HepG2 (cell line): ENCODE results near the gene SVOP. TPM values are rescaled to one million over a fixed set of nuclear protein-coding genes. Genes with fewer than 3 reads are reported as not detected.

ENCODE experiments used
- ATAC-seq: fragments of 200-7000 bp; cut with Tn5 transposase; 3 replicates; pipeline ENCODE4 v1.9.1; 2020; ENCODE audit warnings: mild to moderate bottlenecking, moderate library complexity
- BruUV-seq: library from RNA; stranded (reverse); fragments of 400-500 nt; replicated peaks from 2 replicates; lab custom pipeline; 2021; lab: Mats Ljungman, UMichigan
- CTCF ChIA-PET: fragments of 300-600 bp; formaldehyde crosslinking; extraction: SDS; loops from one replicate; lab custom pipeline; 2021; ENCODE audit warnings: low total read pairs, inconsistent platforms, low intra/inter-chr PET ratio; lab: Yijun Ruan, JAX
- POLR2A ChIA-PET: fragments of 350-600 bp; sonication (Branson Sonifier 250); formaldehyde crosslinking; loops from one replicate; lab custom pipeline; 2020; ENCODE audit warnings: antibody characterized with exemption, inconsistent platforms; lab: Yijun Ruan, JAX
- DNase-seq: peaks from one replicate; pipeline ENCODE4 v3.0.0-alpha.2; 2015; ENCODE audit warnings: low spot score
- FAIRE-seq: peaks from 3 replicates; lab custom pipeline; 2011; peaks lifted over from hg19 to GRCh38; lab: Jason Lieb, UNC
- H2AFZ ChIP-seq: one replicate; pipeline ENCODE4 v1.6.1; 2011; ENCODE audit warnings: low read length, inconsistent platforms
- H3K27ac ChIP-seq: fragments of 300-600 bp; 3 replicates; pipeline ENCODE4 v1.8.0; 2011; ENCODE audit warnings: mixed run types, mild to moderate bottlenecking, mixed read lengths, low read length, inconsistent platforms; ENCODE audit not compliant: insufficient read depth; ENCODE audit errors: extremely low read length
- H3K27me3 ChIP-seq, 2 experiments: fragments of 200-600 bp in 1 of 2; 2 replicates in 1 of 2; 3 replicates in 1 of 2; pipeline versions ENCODE4 v1.6.0 to v1.8.0; 2011; ENCODE audit warnings: low read length in 2 of 2, mild to moderate bottlenecking in 2 of 2, moderate library complexity in 2 of 2, inconsistent platforms in 1 of 2; ENCODE audit not compliant: insufficient read depth in 2 of 2, control insufficient read depth in 1 of 2
- H3K36me3 ChIP-seq, 2 experiments: fragments of 200-600 bp in 1 of 2; replicated peaks in 1 of 2; 2 replicates in 1 of 2; 3 replicates in 1 of 2; pipeline versions ENCODE4 v1.5.1 to v1.8.0; 2011; ENCODE audit warnings: low read length in 2 of 2, inconsistent platforms in 1 of 2; ENCODE audit not compliant: insufficient read depth in 2 of 2, control insufficient read depth in 1 of 2
- H3K4me1 ChIP-seq: 2 replicates; pipeline ENCODE4 v1.5.1; 2012; ENCODE audit warnings: low read length, inconsistent platforms; ENCODE audit not compliant: insufficient read depth
- H3K4me2 ChIP-seq: 2 replicates; pipeline ENCODE4 v1.6.0; 2011; ENCODE audit warnings: low read depth, low read length, inconsistent platforms
- H3K4me3 ChIP-seq, 3 experiments: fragments of 200-600 bp in 1 of 3; sonication (generic), shearing (Covaris generic) in 1 of 3; replicated peaks in 1 of 3; 2 replicates each; pipeline ENCODE4 v1.5.1; 2011 to 2016; ENCODE audit warnings: low read length in 3 of 3, inconsistent platforms in 2 of 3, low read depth in 2 of 3, mild to moderate bottlenecking in 2 of 3, control low read depth in 1 of 3, mixed read lengths in 1 of 3; ENCODE audit not compliant: insufficient read depth in 1 of 3
- H3K79me2 ChIP-seq: one replicate; pipeline ENCODE4 v1.6.1; 2011; ENCODE audit warnings: low read length, inconsistent platforms; ENCODE audit not compliant: insufficient read depth
- H3K9ac ChIP-seq: 2 replicates; pipeline ENCODE4 v1.6.0; 2011; ENCODE audit warnings: mild to moderate bottlenecking, low read depth, low read length, inconsistent platforms; ENCODE audit not compliant: insufficient read depth
- H3K9me3 ChIP-seq: 2 replicates; pipeline ENCODE4 v1.5.1; 2012; ENCODE audit warnings: mild to moderate bottlenecking, low read length
- H4K20me1 ChIP-seq: 2 replicates; pipeline ENCODE4 v1.6.0; 2011; ENCODE audit warnings: inconsistent platforms, mild to moderate bottlenecking, low read length, moderate library complexity; ENCODE audit not compliant: insufficient read depth
- GATAD2A ChIP-seq: IDR thresholded peaks from 2 replicates; pipeline ENCODE4 v1.6.1; 2016
- HDAC1 ChIP-seq: sonication (generic); formaldehyde crosslinking; IDR thresholded peaks from 2 replicates; pipeline ENCODE4 v1.5.1; 2020; ENCODE audit warnings: mild to moderate bottlenecking, missing genetic modification reagents
- RAD51 ChIP-seq: fragments of 450-650 bp; IDR thresholded peaks from 2 replicates; pipeline ENCODE4 v1.6.1; 2016; ENCODE audit warnings: borderline replicate concordance
- RFX5 ChIP-seq: IDR thresholded peaks from 2 replicates; pipeline ENCODE4 v1.6.1; 2011; ENCODE audit warnings: low read depth, low read length, improper control_type of control experiment
- SRSF9 ChIP-seq: fragments of 200-400 bp; formaldehyde crosslinking; IDR thresholded peaks from 2 replicates; pipeline ENCODE4 v1.6.1; 2018; ENCODE audit warnings: borderline replicate concordance, mild to moderate bottlenecking, low read depth, low read length; ENCODE audit not compliant: insufficient read depth, poor library complexity, severe bottlenecking
- STAG1 ChIP-seq: sonication (generic); formaldehyde crosslinking; IDR thresholded peaks from 2 replicates; pipeline ENCODE4 v1.4.0; 2020; ENCODE audit warnings: missing genetic modification reagents
- STAT5B ChIP-seq: sonication (generic); formaldehyde crosslinking; IDR thresholded peaks from 2 replicates; pipeline ENCODE4 v1.4.0; 2020; ENCODE audit warnings: missing genetic modification reagents
- TEAD3 ChIP-seq: optimal IDR thresholded peaks from 2 replicates; pipeline ENCODE3; 2016; ENCODE audit warnings: borderline replicate concordance
- U2AF1 ChIP-seq: fragments of 200-400 bp; formaldehyde crosslinking; optimal IDR thresholded peaks from 2 replicates; pipeline ENCODE3; 2017; ENCODE audit warnings: mild to moderate bottlenecking, low read depth, low read length
- ZEB1 ChIP-seq: IDR thresholded peaks from 2 replicates; pipeline ENCODE4 v1.6.1; 2012; ENCODE audit warnings: mild to moderate bottlenecking, low read depth, inconsistent platforms; ENCODE audit not compliant: insufficient replicate concordance
- ZNF33A ChIP-seq: sonication (generic); formaldehyde crosslinking; IDR thresholded peaks from 2 replicates; pipeline ENCODE4 v1.5.1; 2020; ENCODE audit warnings: missing genetic modification reagents, mild to moderate bottlenecking, moderate library complexity, borderline replicate concordance
- ZNF383 ChIP-seq: sonication (generic); formaldehyde crosslinking; IDR thresholded peaks from 2 replicates; pipeline ENCODE4 v1.4.0; 2020; ENCODE audit warnings: missing genetic modification reagents, mild to moderate bottlenecking, borderline replicate concordance
- ZNF451 ChIP-seq: sonication (generic); formaldehyde crosslinking; IDR thresholded peaks from 2 replicates; pipeline ENCODE4 v1.5.0; 2020; ENCODE audit warnings: mild to moderate bottlenecking, missing genetic modification reagents
- ZNF619 ChIP-seq: sonication (generic); formaldehyde crosslinking; IDR thresholded peaks from 2 replicates; pipeline ENCODE4 v1.4.0; 2020; ENCODE audit warnings: mild to moderate bottlenecking, missing genetic modification reagents
- WGBS: methylation state at CpG from one replicate; pipeline ENCODE4 v1.1.6; 2017; ENCODE audit warnings: low lambda C conversion rate; 5-methylcytosine and 5-hydroxymethylcytosine counted together
- in situ Hi-C: cut with HindIII; loops from 2 replicates; pipeline ENCODE4 v1.10.0; 2017; ENCODE audit warnings: low pct_unique_long_range_greater_than_20kb; ENCODE audit not compliant: extremely low pct_ligation_motif_present
- intact Hi-C: fragments of 100-400 bp; cut with micrococcal nuclease; formaldehyde crosslinking; loops from one replicate; pipeline ENCODE4 v1.10.0; 2022; ENCODE audit not compliant: unreplicated experiment
- polyA plus RNA-seq, 8 experiments: library from polyadenylated mRNA; depleted of rRNA in 3 of 8; stranded (reverse) in 7 of 8; unstranded in 1 of 8; fragments of >200 nt; fragmentation: Illumina TruSeq in 4 of 8; extraction: Trizol in 4 of 8; gene quantifications; 2 replicates each; pipeline versions ENCODE4 v1.2.1 to v1.2.3, GENCODE V29; 2011 to 2016; ENCODE audit warnings: low read depth in 4 of 8, missing spikeins in 1 of 8, mixed read lengths in 1 of 8; ENCODE audit not compliant: insufficient read depth in 1 of 8
- total RNA-seq, 5 experiments: library from RNA; depleted of rRNA; stranded (reverse); fragments of >200 nt; fragmentation: Illumina TruSeq; extraction: Trizol; gene quantifications; 2 replicates each; pipeline ENCODE4 v1.2.3, GENCODE V29; 2016; ENCODE audit warnings: low read depth in 1 of 5
- TF ChIP-seq, protein P1 (sequence below): sonication (generic); formaldehyde crosslinking; IDR thresholded peaks from 2 replicates; pipeline ENCODE4 v1.5.0; 2020; ENCODE audit warnings: mild to moderate bottlenecking, missing genetic modification reagents
- TF ChIP-seq, protein P2 (sequence below): sonication (generic); formaldehyde crosslinking; IDR thresholded peaks from 2 replicates; pipeline ENCODE4 v1.8.1; 2023; ENCODE audit warnings: mild to moderate bottlenecking, missing genetic modification reagents, borderline replicate concordance
- TF ChIP-seq, protein P3 (sequence below): sonication (generic); formaldehyde crosslinking; IDR thresholded peaks from 2 replicates; pipeline ENCODE4 v1.4.0; 2020; ENCODE audit warnings: mild to moderate bottlenecking, missing genetic modification reagents
- TF ChIP-seq, protein P4 (sequence below): sonication (generic); formaldehyde crosslinking; IDR thresholded peaks from 2 replicates; pipeline ENCODE4 v1.5.0; 2020; ENCODE audit warnings: missing genetic modification reagents

SVOP gene
- total and polyA plus RNA-seq, 2 of the 13 experiments (the other 11 are each of a cell fraction or from before 2014, with no cell fraction given), result not detected

DNA sequence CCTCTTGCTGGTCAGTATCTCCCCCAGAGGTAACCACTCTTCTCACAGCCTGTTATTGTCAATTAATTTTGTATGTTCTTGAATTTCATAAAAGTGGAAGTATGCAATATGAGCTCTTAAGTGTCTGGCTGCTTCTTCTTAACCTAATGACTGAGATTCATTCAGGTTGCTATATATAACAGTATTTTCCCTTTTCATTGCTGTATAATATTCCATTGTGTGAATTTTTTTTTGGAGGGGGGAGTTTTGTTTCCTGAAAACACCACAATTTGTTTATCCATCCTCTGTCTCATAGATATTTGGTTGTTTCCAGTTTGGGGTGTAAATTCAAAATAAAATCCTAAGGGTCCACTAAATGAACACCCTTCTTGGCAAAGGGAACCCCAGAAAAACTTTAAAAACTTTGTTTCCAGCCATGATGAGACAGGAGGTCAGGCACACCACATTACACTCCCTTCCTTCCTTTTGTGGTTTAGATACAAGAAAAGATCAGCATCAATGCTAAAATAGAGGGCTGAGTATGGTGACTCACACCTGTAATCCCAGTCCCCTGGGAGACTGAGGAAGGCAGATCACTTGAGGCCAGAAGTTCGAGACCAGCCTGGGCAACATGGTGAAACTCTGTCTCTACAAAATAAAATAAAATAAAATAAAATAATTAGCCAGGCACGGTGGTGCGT, 145.0 kb downstream of the SVOP start:
- ChIA-PET POLR2A (no interaction called here), CTCF (no interaction called here)
- no peaks in the 10 kb centered on the region for H3K27me3 ChIP-seq
- DNase-seq, result no peak
- H3K79me2 ChIP-seq, result no peaks in the 10 kb centered on the region
- TF ChIP-seq RAD51, result no peak
- TF ChIP-seq ZNF451 (CRISPR knock-in tag), result no peak
- no peak for TF ChIP-seq SRSF9
- TF ChIP-seq HDAC1, result no peak
- no peak for TF ChIP-seq U2AF1
- no peak for TF ChIP-seq ZNF619 (CRISPR knock-in tag)
- TF ChIP-seq, protein P1, sequence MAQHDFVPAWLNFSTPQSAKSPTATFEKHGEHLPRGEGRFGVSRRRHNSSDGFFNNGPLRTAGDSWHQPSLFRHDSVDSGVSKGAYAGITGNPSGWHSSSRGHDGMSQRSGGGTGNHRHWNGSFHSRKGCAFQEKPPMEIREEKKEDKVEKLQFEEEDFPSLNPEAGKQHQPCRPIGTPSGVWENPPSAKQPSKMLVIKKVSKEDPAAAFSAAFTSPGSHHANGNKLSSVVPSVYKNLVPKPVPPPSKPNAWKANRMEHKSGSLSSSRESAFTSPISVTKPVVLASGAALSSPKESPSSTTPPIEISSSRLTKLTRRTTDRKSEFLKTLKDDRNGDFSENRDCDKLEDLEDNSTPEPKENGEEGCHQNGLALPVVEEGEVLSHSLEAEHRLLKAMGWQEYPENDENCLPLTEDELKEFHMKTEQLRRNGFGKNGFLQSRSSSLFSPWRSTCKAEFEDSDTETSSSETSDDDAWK (CRISPR knock-in tag), result no peak
- no peak for TF ChIP-seq ZEB1
- TF ChIP-seq, protein P2, sequence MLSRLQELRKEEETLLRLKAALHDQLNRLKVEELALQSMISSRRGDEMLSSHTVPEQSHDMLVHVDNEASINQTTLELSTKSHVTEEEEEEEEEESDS (CRISPR knock-in tag), result no peak
- TF ChIP-seq STAT5B (CRISPR knock-in tag), result no peak
- TF ChIP-seq GATAD2A, result no peak
- TF ChIP-seq, protein P3, sequence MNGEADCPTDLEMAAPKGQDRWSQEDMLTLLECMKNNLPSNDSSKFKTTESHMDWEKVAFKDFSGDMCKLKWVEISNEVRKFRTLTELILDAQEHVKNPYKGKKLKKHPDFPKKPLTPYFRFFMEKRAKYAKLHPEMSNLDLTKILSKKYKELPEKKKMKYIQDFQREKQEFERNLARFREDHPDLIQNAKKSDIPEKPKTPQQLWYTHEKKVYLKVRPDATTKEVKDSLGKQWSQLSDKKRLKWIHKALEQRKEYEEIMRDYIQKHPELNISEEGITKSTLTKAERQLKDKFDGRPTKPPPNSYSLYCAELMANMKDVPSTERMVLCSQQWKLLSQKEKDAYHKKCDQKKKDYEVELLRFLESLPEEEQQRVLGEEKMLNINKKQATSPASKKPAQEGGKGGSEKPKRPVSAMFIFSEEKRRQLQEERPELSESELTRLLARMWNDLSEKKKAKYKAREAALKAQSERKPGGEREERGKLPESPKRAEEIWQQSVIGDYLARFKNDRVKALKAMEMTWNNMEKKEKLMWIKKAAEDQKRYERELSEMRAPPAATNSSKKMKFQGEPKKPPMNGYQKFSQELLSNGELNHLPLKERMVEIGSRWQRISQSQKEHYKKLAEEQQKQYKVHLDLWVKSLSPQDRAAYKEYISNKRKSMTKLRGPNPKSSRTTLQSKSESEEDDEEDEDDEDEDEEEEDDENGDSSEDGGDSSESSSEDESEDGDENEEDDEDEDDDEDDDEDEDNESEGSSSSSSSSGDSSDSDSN (CRISPR knock-in tag), result no peak
- TF ChIP-seq ZNF383 (CRISPR knock-in tag), result no peak
- TF ChIP-seq RFX5, result no peak
- TF ChIP-seq STAG1 (CRISPR knock-in tag), result no peak
- TF ChIP-seq, protein P4, sequence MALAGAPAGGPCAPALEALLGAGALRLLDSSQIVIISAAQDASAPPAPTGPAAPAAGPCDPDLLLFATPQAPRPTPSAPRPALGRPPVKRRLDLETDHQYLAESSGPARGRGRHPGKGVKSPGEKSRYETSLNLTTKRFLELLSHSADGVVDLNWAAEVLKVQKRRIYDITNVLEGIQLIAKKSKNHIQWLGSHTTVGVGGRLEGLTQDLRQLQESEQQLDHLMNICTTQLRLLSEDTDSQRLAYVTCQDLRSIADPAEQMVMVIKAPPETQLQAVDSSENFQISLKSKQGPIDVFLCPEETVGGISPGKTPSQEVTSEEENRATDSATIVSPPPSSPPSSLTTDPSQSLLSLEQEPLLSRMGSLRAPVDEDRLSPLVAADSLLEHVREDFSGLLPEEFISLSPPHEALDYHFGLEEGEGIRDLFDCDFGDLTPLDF (CRISPR knock-in tag), result no peak
- TF ChIP-seq ZNF33A (CRISPR knock-in tag), result no peak
- TF ChIP-seq TEAD3 (CRISPR knock-in tag), result no peak
- intact Hi-C loops, result no loop called here
- no peak overlapping the region for H3K4me2 ChIP-seq
- WGBS, result 40% methylated on average over 3 of the region's 3 CpGs
- FAIRE-seq, result no peak
- H3K4me3 ChIP-seq, result no peak overlapping the region
- ATAC-seq, result no peak
- no peaks in the 10 kb centered on the region for H3K9me3 ChIP-seq
- no peak overlapping the region for H2AFZ ChIP-seq
- H3K36me3 ChIP-seq, result no peaks in the 10 kb centered on the region
- in situ Hi-C loops, result no loop called here
- no peak overlapping the region for H3K27ac ChIP-seq
- H3K4me1 ChIP-seq, result peaks cover 36% of the 10 kb centered on the region
- no peaks in the 10 kb centered on the region for H4K20me1 ChIP-seq
- H3K9ac ChIP-seq, result no peak overlapping the region
- no TSS peak for BruUV-seq
